NCI-H510A (cell line): ENCODE data around the gene CHST6.
A peak's percentile ranks its signal among the peaks of the same experiment; 100 is the strongest.
"Not testable (repeated sequence)": the region's sequence is repeated elsewhere in the genome, so short reads cannot be mapped to it uniquely, and the experiment has no call there.

Source experiments
- DNase-seq: peaks from one replicate; lab custom pipeline; 2025; lab: John Stamatoyannopoulos, UW

Gene CHST6

DNA sequence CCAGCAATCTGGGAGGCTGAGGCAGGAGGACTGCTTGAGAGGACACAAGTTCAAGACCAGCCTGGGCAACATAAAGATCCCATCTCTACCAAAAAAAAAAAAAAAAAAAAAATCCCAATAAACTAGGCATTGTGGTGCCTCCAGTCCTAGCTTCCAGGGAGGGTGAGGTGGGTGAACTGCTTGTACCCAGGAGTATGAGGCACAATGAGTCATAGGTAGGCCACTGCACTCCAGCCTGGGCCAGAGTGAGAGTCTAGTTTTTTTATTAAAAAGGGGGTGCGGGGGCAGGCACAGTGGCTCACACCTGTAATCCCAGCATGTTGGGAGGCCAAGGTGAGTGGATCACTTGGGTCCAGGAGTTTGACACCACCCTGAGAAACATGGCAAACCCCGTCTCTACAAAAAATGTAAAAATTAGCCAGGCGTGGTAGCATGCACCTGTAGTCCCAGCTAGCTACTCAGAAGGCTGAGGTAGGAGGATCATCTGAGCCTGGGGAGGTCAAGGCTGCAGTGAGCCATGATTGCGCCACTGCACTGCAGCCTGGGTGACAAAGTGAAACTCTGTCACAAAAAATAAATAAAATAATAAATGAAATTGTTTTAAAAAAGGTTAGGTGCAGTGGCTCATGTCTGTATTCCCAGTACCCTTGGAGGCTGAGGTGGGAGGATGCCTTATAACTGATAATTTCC, 7.8 kb upstream of the CHST6 start:
- no peak for DNase-seq

DNA sequence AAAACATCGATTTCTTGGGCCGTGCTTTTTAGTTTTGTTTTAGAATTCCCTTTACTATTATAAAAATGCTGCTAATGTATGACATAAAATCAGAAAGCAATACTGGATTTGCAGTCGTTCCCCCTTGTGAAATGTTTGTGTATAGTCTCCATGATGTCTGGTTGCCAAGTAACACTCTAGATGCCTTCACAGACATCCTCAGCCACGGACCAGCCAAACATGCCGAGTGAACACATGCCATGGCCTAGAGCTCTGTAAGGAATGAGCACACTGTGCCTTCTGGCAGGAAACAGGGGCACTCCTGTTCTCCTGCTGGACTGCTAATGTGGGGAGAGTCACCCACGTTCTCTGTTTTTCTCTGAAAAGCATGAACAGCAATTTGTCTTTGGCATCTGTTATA, 6.6 kb upstream of the CHST6 start:
- not testable (repeated sequence) for DNase-seq

DNA sequence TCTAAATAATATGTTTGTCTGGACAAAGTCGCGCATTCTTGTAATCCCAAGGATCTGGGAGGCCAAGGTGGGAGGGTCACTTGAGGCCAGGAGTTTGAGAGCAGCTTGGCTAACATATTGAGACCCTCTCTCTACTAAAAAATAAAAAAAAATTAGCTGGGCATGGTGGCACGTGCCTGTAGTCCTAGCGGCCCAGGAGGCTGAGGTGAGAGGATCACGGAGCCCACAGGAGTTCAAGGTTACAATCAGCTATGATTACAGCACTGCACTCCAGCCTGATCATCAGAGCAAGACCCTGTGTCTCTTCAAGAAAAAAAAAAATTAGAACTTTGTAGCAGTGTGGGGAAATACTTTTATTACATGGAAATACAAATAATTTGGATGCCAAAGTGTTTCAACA, 6.1 kb upstream of the CHST6 start:
- DNase-seq, result no peak

DNA sequence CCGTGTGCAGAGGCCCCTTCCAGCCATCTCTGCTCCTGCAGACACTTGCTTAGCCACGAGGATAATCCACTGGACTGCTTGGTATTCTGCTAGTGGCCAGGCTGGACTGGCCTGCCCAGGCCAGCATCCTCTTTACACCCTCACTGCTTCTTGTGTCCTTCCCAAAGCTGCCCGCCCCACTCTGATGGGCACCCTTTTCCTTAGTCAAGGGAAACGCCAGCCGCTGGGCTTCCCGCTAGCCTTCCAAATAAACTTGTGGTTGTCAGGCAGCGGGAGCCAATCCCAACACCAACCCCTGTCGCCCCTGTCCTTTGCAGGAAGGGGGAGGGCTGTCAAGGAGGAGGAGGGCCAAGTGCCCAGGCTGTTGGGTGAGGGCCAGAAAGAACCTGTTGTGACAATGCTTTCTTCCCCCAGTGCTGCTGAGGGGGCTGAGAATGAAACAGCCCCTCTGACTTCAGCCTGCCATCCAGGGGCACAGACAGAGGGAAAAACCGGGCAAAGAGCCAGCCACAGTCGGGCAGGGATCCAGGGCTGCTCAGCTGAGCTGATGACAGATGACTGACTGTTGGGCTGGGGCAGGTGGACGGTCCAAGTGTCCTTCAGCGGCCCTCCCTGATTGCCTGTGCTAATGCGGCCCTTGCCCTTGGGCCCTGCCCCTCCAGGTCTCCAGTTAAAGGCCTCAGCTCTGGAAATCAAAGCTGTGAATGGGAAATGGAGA, 3.5 kb upstream of the CHST6 start:
- DNase-seq, result not testable (repeated sequence)

DNA sequence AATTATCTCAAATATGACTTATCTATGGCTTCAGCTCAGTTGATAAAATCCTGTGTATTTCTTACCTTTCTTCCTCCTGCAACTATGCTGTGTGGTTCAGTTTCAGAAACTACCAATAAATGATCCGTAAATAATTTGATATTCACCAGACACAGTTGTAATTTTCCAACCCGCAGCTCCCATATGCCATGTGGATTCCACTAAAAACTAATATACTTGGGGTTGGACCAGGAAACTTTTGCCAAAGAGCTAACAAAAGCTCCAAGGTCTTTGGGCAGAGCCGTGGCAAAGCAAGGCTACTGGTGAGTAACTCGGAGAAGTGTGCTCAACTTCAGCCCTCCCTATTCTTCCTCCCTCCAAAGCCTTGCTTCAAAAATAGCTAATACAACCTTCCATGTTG, 2.3 kb upstream of the CHST6 start:
- DNase-seq, result no peak

DNA sequence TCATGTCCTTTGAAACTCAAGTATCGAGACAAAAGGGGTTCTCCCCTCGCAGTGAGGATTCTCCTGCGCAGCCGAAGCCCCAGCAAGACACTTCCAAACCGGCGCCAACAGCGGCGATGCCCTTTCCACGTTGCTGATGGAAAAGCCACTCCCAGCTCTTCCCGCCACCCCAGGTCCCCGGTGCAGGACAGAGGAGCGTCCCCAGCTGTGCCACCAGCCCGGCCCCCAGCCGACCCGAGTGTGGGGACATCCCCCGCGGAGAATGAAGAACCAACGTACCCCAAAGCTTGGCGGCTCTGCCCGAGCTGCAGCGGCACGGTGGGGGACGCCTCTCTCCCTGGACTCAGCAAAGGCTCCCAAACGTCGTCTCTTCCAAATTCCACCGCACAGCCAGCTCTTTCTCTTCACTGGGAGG, 573 bp downstream of the CHST6 start:
- no peak for DNase-seq

DNA sequence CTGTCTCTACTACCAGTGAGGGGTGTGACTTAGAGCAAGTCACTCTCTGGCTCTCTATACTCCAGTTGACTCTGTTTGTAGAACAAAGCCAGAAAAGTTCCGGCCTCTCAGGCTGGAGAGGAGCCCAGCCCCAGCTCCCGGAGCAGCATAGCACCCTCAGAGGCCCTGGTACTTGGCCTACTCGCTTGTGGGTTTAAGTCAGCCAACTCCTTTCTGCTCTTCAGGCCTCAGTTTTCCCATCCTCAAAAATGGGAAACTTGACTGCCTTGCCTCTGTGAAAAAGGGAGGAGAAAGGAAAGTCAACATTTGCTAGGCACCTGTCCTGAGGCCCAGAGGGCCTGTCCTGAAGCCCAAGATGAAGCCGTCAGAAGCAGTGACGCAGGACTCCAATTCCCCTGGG, 1.1 kb downstream of the CHST6 start:
- DNase-seq, result no peak

DNA sequence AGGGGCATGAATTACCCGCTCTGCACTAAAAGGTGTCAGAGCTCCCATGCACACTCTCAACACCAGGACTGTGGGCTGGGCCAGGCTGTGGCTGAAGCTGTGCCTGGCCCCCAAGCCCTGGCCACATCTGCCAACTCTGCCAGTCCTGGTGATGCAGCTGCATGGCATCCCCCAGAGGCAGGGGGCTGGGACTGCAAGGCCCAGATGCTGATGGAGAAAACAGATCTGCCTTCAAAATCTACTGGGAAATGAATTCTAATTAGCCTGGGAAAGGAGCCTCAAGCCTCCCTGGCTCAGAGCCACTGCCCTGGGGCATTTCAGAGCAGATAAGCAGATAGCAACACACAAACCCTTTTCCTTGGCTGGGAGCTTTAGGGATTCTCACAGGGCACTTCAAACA, 3.4 kb downstream of the CHST6 start:
- no peak for DNase-seq

DNA sequence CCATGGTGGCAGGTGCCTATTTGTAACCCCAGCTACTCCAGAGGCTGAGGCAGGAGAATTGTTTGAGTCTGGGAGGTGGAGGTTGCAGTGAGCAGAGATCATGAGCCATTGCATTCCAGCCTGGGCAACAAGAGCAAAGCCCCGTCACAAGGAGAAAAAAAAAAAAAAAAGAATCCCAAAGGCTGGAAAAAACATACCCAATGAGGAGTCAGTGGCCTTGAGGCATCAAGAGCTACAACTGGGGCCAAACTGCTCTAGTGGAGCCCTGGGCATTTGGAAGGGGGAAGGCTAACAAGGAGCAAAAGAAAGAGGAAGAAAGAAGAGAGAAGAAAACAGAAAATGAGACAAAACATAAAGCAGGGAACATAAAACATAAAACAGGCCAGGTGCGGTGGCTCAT, 6.9 kb downstream of the CHST6 start:
- DNase-seq, result no peak

DNA sequence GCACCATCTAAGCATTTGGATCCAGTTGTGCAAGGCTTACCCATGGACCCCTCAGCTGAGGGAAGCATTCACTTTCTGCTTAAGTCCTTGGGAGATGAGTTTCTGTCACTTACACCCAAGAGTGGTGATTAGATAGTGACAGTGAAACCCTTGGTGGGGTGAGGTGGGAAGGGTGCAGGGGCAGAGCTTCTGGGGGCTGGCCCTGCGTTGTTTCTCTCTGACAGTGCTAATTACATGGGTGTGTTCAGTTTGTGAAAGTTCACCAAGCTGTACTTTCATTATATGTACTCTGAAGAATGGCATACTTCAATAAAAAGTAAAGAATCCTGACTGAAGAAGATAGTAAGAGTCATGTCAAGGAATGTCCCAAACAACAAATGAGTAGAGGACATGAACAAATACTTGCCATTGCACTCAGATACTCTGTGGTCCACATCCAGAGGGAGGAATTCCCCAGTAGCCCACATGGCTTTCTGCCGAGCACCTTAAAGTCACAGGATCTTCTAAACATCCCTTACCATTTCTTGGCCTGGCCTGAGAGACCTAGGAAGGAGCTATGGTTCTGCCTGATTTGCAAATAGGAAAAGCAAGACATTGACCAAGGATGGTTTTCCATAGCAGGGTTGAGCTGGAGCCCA, 8.4 kb downstream of the CHST6 start:
- DNase-seq, result no peak

DNA sequence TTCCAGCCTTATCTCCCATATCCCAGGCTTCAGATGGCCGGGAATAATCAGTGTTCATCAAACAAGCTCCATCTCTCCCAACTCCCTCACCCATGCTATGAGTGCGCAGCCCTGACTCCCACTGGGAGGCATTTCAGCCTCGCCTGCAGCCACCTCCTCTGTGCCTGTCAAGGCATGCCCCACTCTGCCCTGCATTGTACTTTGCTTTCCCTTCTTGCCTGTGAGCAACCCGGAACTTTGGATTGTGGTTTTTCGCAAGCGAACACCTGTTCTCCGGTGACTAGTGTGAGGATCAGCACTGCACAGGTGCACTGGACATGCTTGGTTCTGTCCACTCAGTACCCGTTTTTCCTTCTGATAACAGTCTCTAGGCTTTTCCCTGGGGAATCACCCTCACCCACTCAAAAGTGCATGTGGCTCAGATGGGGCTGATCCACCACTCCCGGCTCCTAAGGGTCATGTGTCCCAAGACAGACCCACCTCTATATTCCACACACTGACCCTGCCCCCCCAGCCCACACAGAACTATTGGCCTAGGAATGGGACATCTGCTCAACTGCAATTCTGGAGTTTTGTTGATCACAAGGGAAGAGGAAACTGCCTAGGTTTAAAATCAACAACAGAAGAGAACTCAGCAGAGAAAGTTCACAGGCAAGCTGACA, 9.1 kb downstream of the CHST6 start:
- peak; percentile 63 for DNase-seq

DNA sequence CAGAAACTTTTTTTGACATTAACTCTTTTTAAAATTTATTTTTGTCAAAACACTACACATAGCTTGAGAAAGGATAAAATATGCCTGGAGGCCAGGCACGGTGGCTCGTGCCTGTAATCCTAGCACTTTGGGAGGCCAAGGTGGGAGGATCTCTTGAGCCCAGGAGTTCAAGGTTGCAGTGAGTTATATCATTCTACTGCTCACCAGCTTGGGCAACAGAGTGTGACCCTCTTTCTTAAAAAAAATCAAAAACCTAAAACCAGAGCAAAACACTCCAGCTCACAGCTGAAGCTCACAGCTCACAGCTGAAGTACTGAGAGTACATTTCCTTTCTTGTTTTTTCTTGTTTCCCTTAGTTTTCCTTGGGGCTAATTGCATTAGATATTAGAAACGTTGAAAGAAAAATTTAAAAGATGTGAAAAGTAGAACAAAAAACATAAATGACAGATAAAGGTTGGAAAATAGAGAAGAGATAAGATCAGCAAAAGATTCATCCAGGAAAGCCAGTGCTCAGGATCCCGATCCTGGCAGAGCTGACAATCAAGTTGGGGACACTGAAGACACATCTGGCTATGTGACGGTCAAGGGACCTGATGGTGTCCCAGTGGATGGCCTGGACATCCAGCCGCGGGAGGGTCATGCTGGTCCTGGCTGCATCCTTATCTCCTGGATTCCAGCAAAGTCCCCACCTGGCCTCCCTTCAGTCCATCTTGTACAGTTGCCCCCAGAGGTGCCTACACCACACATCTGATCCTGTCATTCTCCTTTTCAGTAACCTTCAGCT, 9.8 kb downstream of the CHST6 start:
- DNase-seq, result no peak

DNA sequence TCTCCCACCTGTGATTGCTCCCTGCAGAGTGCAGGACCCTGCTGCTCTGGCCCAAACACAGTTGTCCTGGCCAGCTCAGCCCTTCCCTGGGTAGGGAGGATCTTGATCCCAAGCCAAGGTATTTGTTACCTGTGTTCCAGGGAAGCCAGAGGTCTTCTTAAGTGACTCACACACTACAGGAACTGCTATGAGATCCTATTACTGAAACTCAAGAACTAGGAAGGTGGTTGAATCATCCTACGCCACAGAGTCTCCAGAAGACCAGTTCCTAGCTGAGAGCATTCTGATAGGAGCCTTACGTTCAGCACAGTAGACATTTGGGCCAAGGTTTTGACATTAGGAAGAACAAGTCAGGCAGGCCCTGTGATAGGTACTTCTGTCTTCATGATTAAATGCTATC, 12.0 kb downstream of the CHST6 start:
- DNase-seq, result no peak

DNA sequence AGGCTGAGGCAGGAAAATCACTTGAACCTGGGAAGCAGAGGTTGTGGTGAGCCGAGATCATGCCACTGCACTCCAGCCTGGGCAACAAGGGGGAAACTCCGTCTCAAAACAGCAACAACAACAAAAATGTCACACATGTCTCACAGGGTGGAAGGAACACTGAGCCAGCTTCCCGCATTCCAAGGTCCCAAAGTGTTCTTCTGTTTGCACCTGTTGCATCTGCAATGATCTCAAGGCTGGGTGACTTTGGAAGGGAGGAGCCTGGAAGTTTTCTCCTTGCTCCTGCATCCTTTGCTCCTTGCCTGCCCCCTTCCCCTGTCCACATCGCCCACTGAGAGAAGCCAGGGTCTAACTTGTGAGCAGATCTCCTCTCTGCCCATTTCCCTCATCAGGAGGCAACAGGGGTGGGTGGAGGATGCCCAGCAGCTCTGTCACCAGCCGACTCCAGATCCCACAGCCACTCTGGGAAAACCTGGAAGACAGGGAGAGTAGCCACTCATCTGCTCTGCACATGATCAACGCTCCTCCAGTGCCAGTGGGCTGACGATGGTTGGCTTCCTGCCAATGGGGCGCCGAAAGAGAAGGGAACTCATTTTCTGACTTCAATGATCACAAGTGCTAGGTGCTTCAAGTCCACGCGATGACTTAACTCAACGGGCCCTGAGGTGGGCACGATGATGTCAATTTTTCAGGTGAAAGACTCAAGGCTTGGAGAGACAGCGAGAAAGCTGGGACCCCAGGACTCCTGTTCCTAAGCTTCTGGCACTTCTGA, 12.6 kb downstream of the CHST6 start:
- DNase-seq, result no peak

DNA sequence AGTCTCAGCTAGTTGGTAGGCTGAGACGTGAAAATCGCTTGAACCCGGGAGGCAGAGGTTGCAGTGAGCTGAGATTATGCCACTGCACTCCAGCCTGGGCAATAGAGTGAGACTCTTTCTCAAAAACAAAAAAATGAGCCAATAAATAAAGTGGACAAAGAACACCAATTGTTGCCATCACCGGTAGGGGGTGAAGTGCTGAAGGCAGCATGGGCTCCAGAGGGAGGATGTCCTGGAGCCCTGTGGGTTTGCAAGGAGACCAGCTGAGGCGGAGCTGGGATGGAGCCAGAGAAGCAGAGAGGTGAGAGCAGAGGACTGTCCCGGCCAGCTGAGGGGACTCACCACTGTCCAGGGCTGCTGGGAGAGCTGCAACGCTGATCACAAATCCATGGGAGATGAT, 13.8 kb downstream of the CHST6 start:
- DNase-seq, result no peak

DNA sequence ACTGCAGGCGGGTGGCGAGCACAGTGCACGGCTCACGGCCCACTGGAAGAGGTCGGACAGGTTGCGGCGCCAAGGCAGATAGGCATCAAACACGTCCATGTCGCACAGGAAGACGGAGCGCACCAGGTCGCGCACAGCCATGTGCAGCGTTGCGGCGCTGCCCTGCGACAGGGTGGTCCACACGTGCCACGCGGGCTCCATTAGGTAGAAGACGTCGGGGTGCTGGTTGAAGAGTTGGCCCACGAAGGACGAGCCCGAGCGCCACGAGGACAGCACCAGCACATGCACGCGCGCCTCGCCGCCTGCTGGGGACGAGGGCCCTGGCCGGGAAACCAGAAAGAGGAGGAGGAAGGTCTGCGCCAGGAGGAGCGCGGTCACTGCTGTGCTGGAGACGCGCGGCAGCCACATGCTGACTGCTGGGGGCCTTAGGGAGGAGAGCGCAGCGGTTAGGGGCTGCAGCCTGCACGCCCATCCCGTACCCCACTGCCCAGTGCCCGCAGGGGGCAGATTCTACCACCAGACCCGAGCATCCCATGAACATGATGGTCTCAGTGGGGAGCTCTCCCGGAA, 15.7 kb downstream of the CHST6 start:
- DNase-seq, result no peak

DNA sequence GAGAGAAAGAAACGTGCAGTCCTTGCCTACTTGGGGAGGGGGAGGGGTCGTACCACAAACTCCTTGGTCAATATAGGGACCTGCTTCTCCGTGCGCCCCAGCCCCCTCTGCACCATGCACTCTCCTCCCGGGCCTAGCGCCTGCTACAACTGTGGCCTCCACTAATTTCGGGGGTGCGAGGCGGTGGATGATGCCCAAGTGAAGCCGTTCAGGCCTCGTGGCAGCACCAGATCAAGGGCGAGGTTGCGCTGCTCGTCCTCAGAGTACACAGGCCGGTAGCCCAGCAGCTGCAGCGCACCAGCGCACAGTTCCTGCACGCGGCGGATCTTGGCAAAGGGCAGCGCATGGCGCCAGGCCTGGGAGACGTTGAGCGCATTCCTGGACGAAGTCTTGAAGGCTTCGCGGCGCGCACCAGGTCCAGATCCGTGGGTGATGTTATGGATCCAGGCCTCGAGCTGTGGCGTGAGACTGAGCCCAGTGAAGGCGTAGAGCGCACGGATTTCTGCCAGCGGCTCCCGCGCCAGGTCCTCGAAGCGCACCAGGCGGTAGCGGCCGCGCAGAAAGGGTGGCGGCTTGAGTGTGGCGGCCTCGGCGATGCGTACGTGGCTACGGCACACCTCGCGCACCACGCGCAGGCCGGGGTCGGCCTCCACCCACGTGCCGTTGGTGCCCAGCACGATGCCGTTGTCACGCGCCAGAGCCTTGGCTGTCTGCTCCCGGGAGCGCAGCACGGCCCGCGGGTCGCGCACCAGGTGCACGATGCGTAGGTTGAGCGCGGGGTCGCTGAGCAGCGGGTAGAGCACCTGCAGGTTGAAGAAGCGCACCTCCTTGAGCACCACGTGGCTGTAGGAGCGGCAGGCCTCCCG, 16.5 kb downstream of the CHST6 start:
- no peak for DNase-seq

DNA sequence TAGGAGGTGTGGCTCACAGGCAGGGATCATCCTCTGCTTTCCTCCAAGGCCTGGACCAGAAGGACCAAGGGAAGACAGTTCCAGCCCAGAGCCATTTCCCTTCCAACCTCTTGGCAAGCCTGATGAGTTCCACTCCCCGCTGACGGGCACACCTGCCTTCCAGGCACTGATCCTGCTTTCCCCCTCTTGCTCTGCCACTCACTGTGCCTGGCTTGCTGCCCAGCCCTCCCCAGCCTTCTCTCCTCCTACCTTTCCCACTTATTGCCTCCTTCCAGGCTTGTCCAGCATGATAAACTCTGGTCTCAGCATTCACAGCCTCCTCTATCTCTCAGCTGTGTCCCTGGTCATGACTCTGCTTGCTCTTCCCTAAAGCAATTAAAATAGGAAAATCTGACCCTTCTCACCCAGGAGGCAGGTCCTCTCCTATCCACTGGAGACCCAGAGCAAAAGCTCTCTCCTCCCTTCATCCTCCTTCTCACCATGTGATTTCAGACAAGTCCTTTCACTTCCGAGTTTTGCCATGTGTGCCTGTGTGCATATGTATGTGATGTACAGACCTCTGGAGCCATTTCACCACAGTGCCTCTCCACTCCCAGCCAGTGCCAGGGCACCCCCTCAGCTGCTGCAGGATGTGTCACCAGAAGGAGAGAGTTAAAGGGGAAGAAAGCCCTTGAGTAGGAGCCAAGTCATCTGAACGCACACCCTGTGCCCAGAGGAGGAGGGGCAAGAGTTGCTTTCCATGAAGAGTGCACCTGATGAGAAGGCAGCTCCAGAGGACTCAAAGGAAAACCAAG, 17.4 kb downstream of the CHST6 start:
- no peak for DNase-seq

DNA sequence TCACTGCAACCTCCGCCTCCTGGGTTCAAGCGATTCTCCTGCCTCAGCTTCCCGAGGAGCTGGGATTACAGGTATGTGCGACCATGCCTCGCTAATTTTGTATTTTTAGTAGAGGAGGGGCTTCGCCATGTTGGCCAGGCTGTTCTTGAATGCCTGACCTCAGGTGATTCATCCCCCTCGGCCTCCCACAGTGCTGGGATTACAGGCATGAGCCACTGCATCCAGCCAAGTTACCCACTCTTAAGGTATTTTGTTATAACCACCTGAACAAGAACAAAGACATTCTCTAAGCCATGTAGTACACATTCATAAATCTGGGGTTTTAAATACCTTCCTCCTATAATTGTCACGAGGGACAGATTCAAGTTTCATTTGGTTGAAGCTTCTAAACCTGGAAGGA, 18.4 kb downstream of the CHST6 start:
- no peak for DNase-seq
